ENCODE data around the gene POU3F3.

DNA sequence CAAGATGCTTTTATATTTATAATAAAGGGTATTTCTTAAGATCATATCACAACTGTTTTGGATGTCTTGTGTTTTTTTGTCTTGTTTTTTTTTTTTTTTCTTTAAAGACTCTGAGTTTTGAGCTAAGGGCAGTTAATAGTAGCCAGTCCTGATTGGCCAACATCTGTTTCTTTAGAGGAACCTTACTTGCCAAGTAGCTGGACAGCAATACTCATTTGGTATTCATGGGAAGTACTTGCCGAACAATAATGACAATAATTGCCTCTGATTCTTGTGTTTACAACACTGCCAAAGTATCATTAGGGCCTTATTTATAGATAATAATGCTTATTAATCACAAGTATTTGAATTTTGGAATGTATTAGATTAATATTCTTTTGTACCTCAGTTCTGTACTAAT is 17.1 kb upstream of the POU3F3 start:
- TF ChIP-seq, protein P1, sequence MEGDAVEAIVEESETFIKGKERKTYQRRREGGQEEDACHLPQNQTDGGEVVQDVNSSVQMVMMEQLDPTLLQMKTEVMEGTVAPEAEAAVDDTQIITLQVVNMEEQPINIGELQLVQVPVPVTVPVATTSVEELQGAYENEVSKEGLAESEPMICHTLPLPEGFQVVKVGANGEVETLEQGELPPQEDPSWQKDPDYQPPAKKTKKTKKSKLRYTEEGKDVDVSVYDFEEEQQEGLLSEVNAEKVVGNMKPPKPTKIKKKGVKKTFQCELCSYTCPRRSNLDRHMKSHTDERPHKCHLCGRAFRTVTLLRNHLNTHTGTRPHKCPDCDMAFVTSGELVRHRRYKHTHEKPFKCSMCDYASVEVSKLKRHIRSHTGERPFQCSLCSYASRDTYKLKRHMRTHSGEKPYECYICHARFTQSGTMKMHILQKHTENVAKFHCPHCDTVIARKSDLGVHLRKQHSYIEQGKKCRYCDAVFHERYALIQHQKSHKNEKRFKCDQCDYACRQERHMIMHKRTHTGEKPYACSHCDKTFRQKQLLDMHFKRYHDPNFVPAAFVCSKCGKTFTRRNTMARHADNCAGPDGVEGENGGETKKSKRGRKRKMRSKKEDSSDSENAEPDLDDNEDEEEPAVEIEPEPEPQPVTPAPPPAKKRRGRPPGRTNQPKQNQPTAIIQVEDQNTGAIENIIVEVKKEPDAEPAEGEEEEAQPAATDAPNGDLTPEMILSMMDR (conservative IDR thresholded peaks at IDR 0.05 in 1 of 2, IDR thresholded peaks at IDR 0.05 in 1 of 2; ENCODE audit: extremely low read depth in 1 of 2, insufficient read depth in 1 of 2, low read depth in 1 of 2, low read length in 2 of 2) = no peak
- TF ChIP-seq EZH2 (IDR thresholded peaks at IDR 0.05; ENCODE audit: borderline replicate concordance, low read length) = no peak

Data from mammary epithelial cell (primary cell).